HG03064 (cell line): Measurements from ENCODE around the gene VPS45.
"Not testable (repeated sequence)": the region's sequence is repeated elsewhere in the genome, so short reads cannot be mapped to it uniquely, and the experiment has no call there.

ENCODE experiments used
- ATAC-seq: cut with Tn5 transposase; IDR thresholded peaks from one replicate; pipeline ENCODE4 v1.9.1; 2021; ENCODE audit warnings: low read depth; ENCODE audit not compliant: unreplicated experiment

VPS45 gene

GRCh38 chr1:150127464-150127863 lies 59.9 kb downstream of the VPS45 start:
- no peak for ATAC-seq

- ATAC-seq: no peak
These were observed 60.3 kb downstream of the VPS45 start for GRCh38 chr1:150127868-150128267.

GRCh38 chr1:150132372-150132771 lies 64.8 kb downstream of the VPS45 start:
- ATAC-seq: no peak

GRCh38 chr1:150134537-150134936 lies 67.0 kb downstream of the VPS45 start:
- no peak for ATAC-seq

- not testable (repeated sequence) for ATAC-seq
These were observed 67.8 kb downstream of the VPS45 start for GRCh38 chr1:150135400-150135799.

- ATAC-seq: no peak
These were observed 70.5 kb downstream of the VPS45 start for GRCh38 chr1:150138044-150138443.

GRCh38 chr1:150141452-150141851 lies 73.9 kb downstream of the VPS45 start:
- ATAC-seq: no peak

- ATAC-seq: no peak
These were observed 74.5 kb downstream of the VPS45 start for GRCh38 chr1:150142083-150142482.

- no peak for ATAC-seq
These were observed 77.0 kb downstream of the VPS45 start for GRCh38 chr1:150144606-150145005.

- not testable (repeated sequence) for ATAC-seq
These were observed 78.4 kb downstream of the VPS45 start for GRCh38 chr1:150146016-150146415.

- no peak for ATAC-seq
These were observed 79.4 kb downstream of the VPS45 start for GRCh38 chr1:150146849-150147542.

GRCh38 chr1:150148837-150149270 lies 81.3 kb downstream of the VPS45 start:
- no peak for ATAC-seq

GRCh38 chr1:150149271-150150132 lies 81.9 kb downstream of the VPS45 start, which contains the start of gene PLEKHO1:
PLEKHO1 (plus strand) TSS chr1:150149916; CDS start chr1:150150258, 342 bp downstream.
- ATAC-seq: no peak

- ATAC-seq: no peak
These were observed 82.8 kb downstream of the VPS45 start for GRCh38 chr1:150150133-150151021.

- no peak for ATAC-seq
These were observed 84.0 kb downstream of the VPS45 start for GRCh38 chr1:150151291-150152181.

- ATAC-seq: no peak
These were observed 84.6 kb downstream of the VPS45 start for GRCh38 chr1:150152182-150152536.

GRCh38 chr1:150152772-150153456 lies 85.3 kb downstream of the VPS45 start:
- no peak for ATAC-seq

GRCh38 chr1:150154143-150154542 lies 86.6 kb downstream of the VPS45 start:
- no peak for ATAC-seq

GRCh38 chr1:150155413-150156071 lies 88.0 kb downstream of the VPS45 start:
- no peak for ATAC-seq
